Measurements from ENCODE around the gene MARCHF6.
A peak's percentile ranks its signal among the peaks of the same experiment; 100 is the strongest.

Gene MARCHF6

DNA sequence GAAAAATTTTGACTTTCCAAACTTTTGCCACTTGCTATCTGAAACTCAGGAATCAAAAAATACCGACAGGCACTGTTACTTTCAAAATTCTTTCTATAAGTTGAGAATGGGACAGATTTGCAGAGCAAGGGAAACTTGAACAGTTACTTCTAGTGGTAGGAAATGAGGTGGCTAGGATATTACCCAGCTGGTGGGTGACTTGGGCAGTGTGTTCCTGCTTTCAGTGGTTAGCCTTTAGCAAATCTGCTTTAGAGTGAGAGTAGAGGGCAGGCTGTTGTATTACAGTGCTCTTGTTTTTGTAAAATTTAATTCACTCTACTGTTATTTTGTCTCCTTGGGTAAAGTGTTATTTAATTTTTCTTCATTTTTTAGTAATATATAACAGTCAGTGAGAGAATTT lies 48.0 kb downstream of the MARCHF6 start:
- H3K36me3 ChIP-seq (ENCODE audit: insufficient read depth): peaks cover 2% of the 10 kb centered on the region; the same call in 1 of the 2 replicates

More for the DNA sequence above, 48.0 kb downstream of the MARCHF6 start:
- Histone ChIP-seq H3K4me2 (peak overlapping the region; percentile 33; the same call in 1 of the 2 replicates), H3K79me2 (ENCODE audit: insufficient read depth, low read depth) (no peaks in the 10 kb centered on the region), H3K9ac (no peak overlapping the region), H3K27ac (peak overlapping the region; percentile 7; the same call in 1 of the 2 replicates), H3K4me3 (IDR thresholded peaks at IDR 0.05; ENCODE audit: insufficient read depth, low read depth, low read length) (no peak overlapping the region), H4K20me1 (ENCODE audit: insufficient read depth) (peaks cover 9% of the 10 kb centered on the region; the same call in 1 of the 2 replicates), H3K4me1 (ENCODE audit: low read depth, poor library complexity, severe bottlenecking) (peaks cover 43% of the 10 kb centered on the region), H3K27me3 (ENCODE audit: insufficient read depth, low read depth) (no peaks in the 10 kb centered on the region), H2AFZ (ENCODE audit: low read depth) (no peak overlapping the region)
- TF ChIP-seq, protein P1, sequence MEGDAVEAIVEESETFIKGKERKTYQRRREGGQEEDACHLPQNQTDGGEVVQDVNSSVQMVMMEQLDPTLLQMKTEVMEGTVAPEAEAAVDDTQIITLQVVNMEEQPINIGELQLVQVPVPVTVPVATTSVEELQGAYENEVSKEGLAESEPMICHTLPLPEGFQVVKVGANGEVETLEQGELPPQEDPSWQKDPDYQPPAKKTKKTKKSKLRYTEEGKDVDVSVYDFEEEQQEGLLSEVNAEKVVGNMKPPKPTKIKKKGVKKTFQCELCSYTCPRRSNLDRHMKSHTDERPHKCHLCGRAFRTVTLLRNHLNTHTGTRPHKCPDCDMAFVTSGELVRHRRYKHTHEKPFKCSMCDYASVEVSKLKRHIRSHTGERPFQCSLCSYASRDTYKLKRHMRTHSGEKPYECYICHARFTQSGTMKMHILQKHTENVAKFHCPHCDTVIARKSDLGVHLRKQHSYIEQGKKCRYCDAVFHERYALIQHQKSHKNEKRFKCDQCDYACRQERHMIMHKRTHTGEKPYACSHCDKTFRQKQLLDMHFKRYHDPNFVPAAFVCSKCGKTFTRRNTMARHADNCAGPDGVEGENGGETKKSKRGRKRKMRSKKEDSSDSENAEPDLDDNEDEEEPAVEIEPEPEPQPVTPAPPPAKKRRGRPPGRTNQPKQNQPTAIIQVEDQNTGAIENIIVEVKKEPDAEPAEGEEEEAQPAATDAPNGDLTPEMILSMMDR (conservative IDR thresholded peaks at IDR 0.05; ENCODE audit: low read depth, low read length): no peak
